GM12878 (cell line): ENCODE measurements around the gene BTNL9. TPM values are rescaled to one million over a fixed set of nuclear protein-coding genes. Genes with fewer than 3 reads are reported as not detected.

Experiments used
- ATAC-seq: fragments of 200-7000 bp; cut with Tn5 transposase; 3 replicates; pipeline ENCODE4 v1.9.1; 2020; ENCODE audit warnings: mild to moderate bottlenecking, moderate library complexity
- BruUV-seq: library from RNA; stranded (reverse); fragments of 400-500 nt; replicated peaks from 2 replicates; lab custom pipeline; 2021; lab: Mats Ljungman, UMichigan
- CTCF ChIA-PET: fragments of 300-600 bp; sonication (Branson Sonifier 250); formaldehyde crosslinking; extraction: SDS; loops from one replicate; lab custom pipeline; 2021; ENCODE audit warnings: inconsistent platforms; lab: Yijun Ruan, JAX
- POLR2A ChIA-PET: fragments of 350-600 bp; formaldehyde crosslinking; extraction: SDS; loops from one replicate; lab custom pipeline; 2021; ENCODE audit warnings: inconsistent platforms; lab: Charles Lee
- RAD21 ChIA-PET: fragments of 300-600 bp; sonication (Branson Sonifier 250); formaldehyde crosslinking; loops from one replicate; lab custom pipeline; 2023; ENCODE audit warnings: antibody characterized with exemption; ENCODE audit not compliant: unreplicated experiment; lab: Charles Lee
- SMC1A ChIA-PET: fragments of 300-600 bp; sonication (Branson Sonifier 250); formaldehyde crosslinking; loops from one replicate; lab custom pipeline; 2023; ENCODE audit not compliant: unreplicated experiment, uncharacterized antibody; lab: Charles Lee
- DNase-seq: peaks from one replicate; pipeline ENCODE4 v3.0.0-alpha.2; 2011; ENCODE audit warnings: low read depth, low spot score
- FAIRE-seq: peaks from 3 replicates; lab custom pipeline; 2011; peaks lifted over from hg19 to GRCh38; lab: Jason Lieb, UNC
- H2AFZ ChIP-seq: 2 replicates; pipeline ENCODE4 v1.6.0; 2011; ENCODE audit warnings: low read depth, low read length, control low read depth; ENCODE audit not compliant: control insufficient read depth
- H3K27ac ChIP-seq: 2 replicates; pipeline ENCODE4 v1.5.1; 2011; ENCODE audit warnings: control low read depth; ENCODE audit not compliant: control insufficient read depth, insufficient read depth
- H3K27me3 ChIP-seq, 2 experiments: replicated peaks in 1 of 2; 2 replicates each; pipeline versions ENCODE4 v1.6.0 to v1.6.1; 2011; ENCODE audit warnings: low read length in 1 of 2; ENCODE audit not compliant: control insufficient read depth in 2 of 2, insufficient read depth in 2 of 2
- H3K36me3 ChIP-seq, 2 experiments: 2 replicates each; pipeline ENCODE4 v1.5.1; 2011; ENCODE audit warnings: low read length in 1 of 2; ENCODE audit not compliant: control insufficient read depth in 2 of 2, insufficient read depth in 2 of 2
- H3K4me1 ChIP-seq: 2 replicates; pipeline ENCODE4 v1.6.1; 2011; ENCODE audit warnings: mild to moderate bottlenecking, low read length, moderate library complexity, mixed read lengths; ENCODE audit not compliant: control insufficient read depth, insufficient read depth
- H3K4me2 ChIP-seq: 2 replicates; pipeline ENCODE4 v1.6.0; 2011; ENCODE audit warnings: control low read depth; ENCODE audit not compliant: control insufficient read depth, insufficient read depth
- H3K4me3 ChIP-seq: fragments of 200-600 bp; sonication (generic); 2 replicates; pipeline ENCODE4 v1.5.1; 2016
- H3K79me2 ChIP-seq: 2 replicates; pipeline ENCODE4 v1.6.0; 2011; ENCODE audit warnings: low read length; ENCODE audit not compliant: control insufficient read depth, insufficient read depth
- H3K9ac ChIP-seq: 2 replicates; pipeline ENCODE4 v1.8.0; 2011; ENCODE audit warnings: low read length, control low read depth, mixed read lengths; ENCODE audit not compliant: control insufficient read depth, insufficient read depth
- H3K9me3 ChIP-seq: replicated peaks from 3 replicates; pipeline ENCODE4 v1.5.1; 2011; ENCODE audit warnings: mild to moderate bottlenecking, low read length; ENCODE audit not compliant: control insufficient read depth, insufficient read depth
- H4K20me1 ChIP-seq: 2 replicates; pipeline ENCODE4 v1.6.0; 2011; ENCODE audit not compliant: control insufficient read depth, insufficient read depth
- ATF7 ChIP-seq: fragments of 450-650 bp; IDR thresholded peaks from 2 replicates; pipeline ENCODE4 v1.6.1; 2016; ENCODE audit warnings: low read depth, mild to moderate bottlenecking
- BCLAF1 ChIP-seq: fragments of 450-650 bp; IDR thresholded peaks from 2 replicates; pipeline ENCODE4 v1.6.1; 2017; ENCODE audit warnings: antibody characterized with exemption, mild to moderate bottlenecking, moderate library complexity
- PAX5 ChIP-seq: IDR thresholded peaks from 2 replicates; pipeline ENCODE4 v1.6.1; 2011; ENCODE audit warnings: low read depth, low read length, borderline replicate concordance
- RAD21 ChIP-seq: IDR thresholded peaks from 2 replicates; pipeline ENCODE4 v1.6.1; 2011; ENCODE audit warnings: mild to moderate bottlenecking, low read depth, low read length, moderate library complexity; ENCODE audit not compliant: insufficient read depth
- WGBS: methylation state at CpG from one replicate; pipeline ENCODE4 v1.1.6; 2016; ENCODE audit warnings: low lambda C conversion rate; ENCODE audit not compliant: insufficient replicate concordance, insufficient coverage; ENCODE audit errors: missing lambda C conversion rate; 5-methylcytosine and 5-hydroxymethylcytosine counted together
- in situ Hi-C: fragments of 300-500 bp; cut with MboI; formaldehyde crosslinking; loops from 9 replicates; pipeline ENCODE4 v1.14.3; 2018; ENCODE audit warnings: mixed read lengths
- intact Hi-C: fragments of 100-400 bp; cut with micrococcal nuclease; formaldehyde crosslinking; loops from one replicate; pipeline ENCODE4 v1.14.2; 2022; ENCODE audit not compliant: unreplicated experiment
- polyA plus RNA-seq, 11 experiments: library from polyadenylated mRNA; depleted of rRNA in 4 of 11; unstranded in 6 of 11; stranded (reverse) in 5 of 11; fragments of >200 nt; fragmentation: Nextera tagmentation in 4 of 11; fragmentation: Illumina TruSeq in 1 of 11; extraction: Ambion mirVana in 4 of 11; extraction: Trizol in 1 of 11; gene quantifications; 1 replicate in 1 of 11; 2 replicates in 10 of 11; pipeline versions ENCODE4 v1.2.1 to v1.2.3, GENCODE V29; 2011 to 2016; ENCODE audit warnings: inconsistent platforms in 2 of 11, missing spikeins in 2 of 11, low read depth in 1 of 11
- total RNA-seq, 4 experiments: library from RNA; depleted of rRNA in 3 of 4; stranded (reverse); fragments of >200 nt in 3 of 4; fragmentation: Illumina TruSeq in 1 of 4; extraction: Trizol in 1 of 4; gene quantifications; 2 replicates each; pipeline versions ENCODE4 v1.2.1 to v1.2.3, GENCODE V29; 2013 to 2021

Gene BTNL9
- total and polyA plus RNA-seq, 10 of the 15 experiments (the other 5 are each of a cell fraction or from before 2014, with no cell fraction given): 0.01 to 16.5 (median 0.06) TPM; not detected in 5

GRCh38 chr5:181039931-181040630 is at the start of gene BTNL9 (continued):
- TF ChIP-seq BCLAF1: no peak
- TF ChIP-seq ATF7: no peak

GRCh38 chr5:180990882-180991242 is 49.2 kb upstream of the BTNL9 start:
- no peaks in the 10 kb centered on the region; the same call in 1 of the 2 replicates for H3K4me1 ChIP-seq
- H3K4me3 ChIP-seq: no peak overlapping the region
- DNase-seq (no peak), FAIRE-seq (no peak), ATAC-seq (no peak)
- no peaks in the 10 kb centered on the region for H3K36me3 ChIP-seq
- ChIA-PET CTCF (no interaction called here), SMC1A (interaction anchor here (0.6 to 2.4 kb wide), 3 partner anchors 15 to 224 kb away, joined by 3 to 8 read pairs (median 4); no protein-coding TSS in a partner anchor), RAD21 (no interaction called here), POLR2A (no interaction called here)
- no peaks in the 10 kb centered on the region for H3K79me2 ChIP-seq
- H2AFZ ChIP-seq: no peak overlapping the region
- no peak overlapping the region for H3K4me2 ChIP-seq
- WGBS: 61% methylated on average over 5 of the region's 5 CpGs
- intact Hi-C loops (no loop called here), in situ Hi-C loops (no loop called here)
- no peak overlapping the region for H3K27ac ChIP-seq
- no peak for TF ChIP-seq RAD21
- no peak for TF ChIP-seq PAX5
- no peaks in the 10 kb centered on the region for H4K20me1 ChIP-seq
- H3K9ac ChIP-seq: no peak overlapping the region
- no TSS peak for BruUV-seq
- H3K27me3 ChIP-seq: no peaks in the 10 kb centered on the region
- H3K9me3 ChIP-seq: no peaks in the 10 kb centered on the region; the same call in 2 of the 3 replicates
